Nephron progenitor cell (in vitro differentiated cells): ENCODE measurements around the gene ZDHHC4.
"Not testable (repeated sequence)": the region's sequence is repeated elsewhere in the genome, so short reads cannot be mapped to it uniquely, and the experiment has no call there.

ENCODE experiments used
- DNase-seq: peaks from one replicate; pipeline ENCODE4 v3.0.0; 2021
- H3K27ac Mint-ChIP-seq: 2 replicates; pipeline ENCODE4 v1.8.0; 2021; ENCODE audit warnings: mild to moderate bottlenecking, moderate library complexity, mixed read lengths
- H3K27me3 Mint-ChIP-seq: 2 replicates; pipeline ENCODE4 v1.8.0; 2021; ENCODE audit warnings: mild to moderate bottlenecking, low read depth, mixed read lengths; ENCODE audit not compliant: poor library complexity
- H3K36me3 Mint-ChIP-seq: 2 replicates; pipeline ENCODE4 v1.8.0; 2021; ENCODE audit warnings: low read depth, mixed read lengths
- H3K4me1 Mint-ChIP-seq: 2 replicates; pipeline ENCODE4 v1.8.0; 2021; ENCODE audit warnings: mixed read lengths
- H3K4me3 Mint-ChIP-seq: 2 replicates; pipeline ENCODE4 v1.8.0; 2021; ENCODE audit warnings: mild to moderate bottlenecking, moderate library complexity, mixed read lengths
- H3K9me3 Mint-ChIP-seq: 2 replicates; pipeline ENCODE4 v1.8.0; 2021; ENCODE audit warnings: mild to moderate bottlenecking, moderate library complexity, mixed read lengths
- CTCF ChIP-seq: fragments of 200-600 bp; sonication (generic); IDR thresholded peaks from 2 replicates; pipeline ENCODE4 v1.5.0; 2021; ENCODE audit warnings: antibody characterized with exemption

The ZDHHC4 gene

GRCh38 chr7:6578114-6579084, 1.1 kb downstream of the ZDHHC4 start:
- Mint-ChIP-seq H3K27ac (peak overlapping the region; percentile 86), H3K4me1 (peaks cover 31% of the 10 kb centered on the region), H3K9me3 (no peaks in the 10 kb centered on the region), H3K4me3 (peak overlapping the region; percentile 91), H3K36me3 (peaks cover 44% of the 10 kb centered on the region), H3K27me3 (peaks cover 7% of the 10 kb centered on the region)
- no peak for DNase-seq
- no peak for TF ChIP-seq CTCF

- Mint-ChIP-seq H3K27ac (peak overlapping the region; percentile 74), H3K9me3 (no peaks in the 10 kb centered on the region), H3K36me3 (peaks cover 50% of the 10 kb centered on the region), H3K27me3 (peaks cover 3% of the 10 kb centered on the region), H3K4me1 (peaks cover 31% of the 10 kb centered on the region), H3K4me3 (peak overlapping the region; percentile 91)
- no peak for DNase-seq
- no peak for TF ChIP-seq CTCF
These were observed 2.2 kb downstream of the ZDHHC4 start for GRCh38 chr7:6579446-6579845.

- H3K4me3 Mint-ChIP-seq, H3K9me3 Mint-ChIP-seq, DNase-seq, H3K27ac Mint-ChIP-seq, H3K27me3 Mint-ChIP-seq: not testable (repeated sequence)
- Mint-ChIP-seq H3K36me3 (peaks cover 71% of the 10 kb centered on the region), H3K4me1 (peaks cover 15% of the 10 kb centered on the region)
These were observed 8.6 kb downstream of the ZDHHC4 start for GRCh38 chr7:6585746-6586432.

GRCh38 chr7:6588566-6588965, 11.3 kb downstream of the ZDHHC4 start:
- H3K27ac Mint-ChIP-seq = no peak overlapping the region
- TF ChIP-seq CTCF = no peak
- no peaks in the 10 kb centered on the region for H3K27me3 Mint-ChIP-seq
- H3K4me1 Mint-ChIP-seq = peaks cover 18% of the 10 kb centered on the region
- peak overlapping the region; percentile 78 for H3K4me3 Mint-ChIP-seq
- H3K9me3 Mint-ChIP-seq = no peaks in the 10 kb centered on the region
- H3K36me3 Mint-ChIP-seq = peaks cover 53% of the 10 kb centered on the region
- DNase-seq = no peak

GRCh38 chr7:6589151-6589828, 12.0 kb downstream of the ZDHHC4 start:
- peaks cover 54% of the 10 kb centered on the region for H3K36me3 Mint-ChIP-seq

More at GRCh38 chr7:6589151-6589828, 12.0 kb downstream of the ZDHHC4 start:
- Mint-ChIP-seq H3K27me3 (no peaks in the 10 kb centered on the region), H3K4me3 (peak overlapping the region; percentile 78), H3K9me3 (no peaks in the 10 kb centered on the region), H3K27ac (peak overlapping the region; percentile 68), H3K4me1 (peaks cover 18% of the 10 kb centered on the region)
- TF ChIP-seq CTCF = no peak
- no peak for DNase-seq
